ENCODE data around the gene CDC42BPA.
"Not testable (repeated sequence)": the region's sequence is repeated elsewhere in the genome, so short reads cannot be mapped to it uniquely, and the experiment has no call there.

CDC42BPA gene

DNA sequence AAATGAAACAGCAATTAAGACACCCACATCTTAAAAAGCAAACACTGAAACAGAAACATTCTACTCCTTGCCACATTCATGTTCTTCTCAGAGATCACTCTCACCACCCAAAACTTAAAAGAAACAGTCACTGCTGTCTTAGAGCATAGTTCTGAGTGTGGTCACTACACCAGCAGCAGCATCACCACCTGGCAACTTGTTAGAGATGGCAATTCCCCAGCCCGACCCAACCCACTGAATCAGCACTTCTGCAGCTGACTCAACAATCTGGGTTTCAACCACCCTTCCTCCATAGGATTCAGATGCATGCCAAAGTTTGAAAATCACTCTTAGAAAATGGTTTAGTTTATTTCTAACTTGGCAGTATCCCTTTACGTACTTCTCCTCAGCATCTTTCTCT is 126.1 kb downstream of the CDC42BPA start:
- peak; percentile 87 for DNase-seq (ENCODE audit: low read depth)

DNA sequence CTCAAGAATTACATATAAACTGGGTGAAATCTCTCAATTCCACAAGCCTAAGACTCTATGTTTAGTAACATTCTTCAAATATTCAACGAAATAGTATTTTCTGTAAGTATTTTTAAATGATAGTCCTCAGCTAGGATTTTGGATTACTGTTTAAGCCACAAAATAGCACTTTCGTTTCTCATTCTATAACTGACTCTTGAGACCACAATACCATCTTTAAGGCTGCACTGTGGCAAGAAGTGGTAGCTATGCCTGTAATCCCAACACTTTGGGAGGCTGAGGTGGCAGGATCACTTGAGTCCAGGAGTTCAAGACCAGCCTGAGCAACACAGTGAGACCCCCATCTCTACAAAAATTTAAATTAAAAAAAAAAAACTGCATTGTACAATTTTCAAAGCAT is 126.7 kb downstream of the CDC42BPA start:
- no peak for DNase-seq (ENCODE audit: low read depth)

DNA sequence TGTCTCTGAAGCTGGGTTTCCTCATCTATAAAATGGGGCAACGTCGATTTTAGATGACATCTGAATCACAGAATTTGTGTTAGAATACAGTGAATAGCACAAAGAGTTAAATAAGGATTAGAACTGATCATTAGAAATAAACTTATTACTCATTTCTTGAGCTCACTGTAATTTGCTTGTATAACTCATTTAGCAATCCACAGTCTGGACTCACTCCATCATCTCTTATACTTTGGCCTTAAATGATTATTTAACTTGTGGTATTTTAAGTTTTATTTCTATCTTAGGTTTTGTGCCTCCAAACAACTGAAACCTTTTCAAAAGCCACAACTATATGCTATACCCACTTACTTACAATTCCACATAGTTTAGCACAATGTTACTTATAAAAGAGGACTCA is 128.0 kb downstream of the CDC42BPA start:
- no peak for DNase-seq (ENCODE audit: low read depth)

DNA sequence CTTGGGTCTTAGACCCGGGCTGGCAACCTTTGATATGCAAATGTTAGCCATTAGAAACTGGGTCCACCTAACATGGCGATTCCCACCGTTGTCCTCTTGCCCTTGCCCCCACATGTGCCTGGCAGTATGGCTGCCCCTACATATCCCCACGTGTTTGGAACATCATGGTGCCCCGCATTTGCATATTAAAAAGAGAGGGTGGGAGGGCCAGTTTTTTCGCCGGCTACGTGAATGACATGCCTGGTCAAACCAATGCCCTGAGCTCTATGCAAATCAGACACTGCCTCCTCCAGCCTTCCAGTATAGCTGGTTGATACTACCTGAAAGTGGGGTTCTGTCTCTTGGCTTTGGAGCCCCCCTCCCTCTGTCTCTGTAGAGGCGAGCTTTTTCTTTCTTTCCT is 133.0 kb downstream of the CDC42BPA start:
- DNase-seq (ENCODE audit: low read depth), result no peak

DNA sequence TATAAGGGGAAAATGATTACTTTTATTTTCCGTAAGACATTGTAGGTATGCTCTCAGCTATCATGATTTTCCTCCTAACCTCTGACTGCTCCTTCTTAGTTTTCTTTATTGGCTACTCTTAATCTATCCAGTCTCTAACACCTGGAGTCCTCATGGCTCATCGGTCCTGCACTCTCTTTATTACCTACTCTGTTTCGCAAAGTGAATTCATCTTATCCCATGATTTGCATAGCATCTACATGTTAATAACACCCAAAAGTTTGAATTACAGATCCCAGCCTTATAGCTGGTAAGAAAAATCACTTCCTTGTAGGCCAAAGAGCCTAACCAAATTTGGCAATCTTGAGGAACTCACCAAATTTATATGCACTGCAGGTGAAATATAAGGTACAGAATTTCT is 136.3 kb downstream of the CDC42BPA start:
- DNase-seq (ENCODE audit: low read depth), result no peak

DNA sequence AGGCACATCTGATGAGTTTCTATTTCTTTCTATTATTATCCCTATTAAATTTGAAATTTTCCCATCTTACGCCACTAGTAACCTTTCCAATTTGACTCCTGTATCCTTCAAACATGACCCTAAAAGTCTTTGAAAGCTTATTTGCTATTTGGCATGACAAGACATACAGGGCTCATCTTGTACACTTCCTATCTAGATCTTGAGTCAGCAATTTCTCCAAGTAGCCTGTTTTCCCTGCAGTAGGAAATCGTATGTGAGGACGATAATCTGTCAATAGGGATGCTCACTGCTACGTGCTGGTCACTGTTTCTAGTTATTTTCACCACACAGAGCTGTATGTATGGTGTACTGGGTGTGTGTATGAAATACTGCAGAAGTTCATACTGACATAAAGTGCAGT is 142.7 kb downstream of the CDC42BPA start:
- no peak for DNase-seq (ENCODE audit: low read depth)

DNA sequence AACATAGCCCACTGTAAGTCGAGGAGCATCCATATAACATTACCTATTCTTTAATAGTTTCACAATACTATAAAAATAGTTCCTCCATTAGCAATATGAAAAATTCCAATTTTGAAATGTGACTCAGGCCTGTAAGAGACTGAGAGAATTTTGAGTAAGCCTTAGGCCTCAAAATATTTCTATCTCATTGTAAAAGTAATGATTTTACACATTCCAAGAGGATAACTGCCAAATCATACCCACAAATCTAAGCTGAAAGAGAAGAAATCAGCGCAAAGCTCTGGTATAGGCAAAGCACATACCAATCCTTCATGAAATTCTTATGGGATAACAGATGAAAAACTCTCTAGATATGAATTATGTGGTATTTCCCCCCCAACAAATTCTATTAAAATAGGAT is 144.1 kb downstream of the CDC42BPA start:
- peak; percentile 38 for DNase-seq (ENCODE audit: low read depth)

DNA sequence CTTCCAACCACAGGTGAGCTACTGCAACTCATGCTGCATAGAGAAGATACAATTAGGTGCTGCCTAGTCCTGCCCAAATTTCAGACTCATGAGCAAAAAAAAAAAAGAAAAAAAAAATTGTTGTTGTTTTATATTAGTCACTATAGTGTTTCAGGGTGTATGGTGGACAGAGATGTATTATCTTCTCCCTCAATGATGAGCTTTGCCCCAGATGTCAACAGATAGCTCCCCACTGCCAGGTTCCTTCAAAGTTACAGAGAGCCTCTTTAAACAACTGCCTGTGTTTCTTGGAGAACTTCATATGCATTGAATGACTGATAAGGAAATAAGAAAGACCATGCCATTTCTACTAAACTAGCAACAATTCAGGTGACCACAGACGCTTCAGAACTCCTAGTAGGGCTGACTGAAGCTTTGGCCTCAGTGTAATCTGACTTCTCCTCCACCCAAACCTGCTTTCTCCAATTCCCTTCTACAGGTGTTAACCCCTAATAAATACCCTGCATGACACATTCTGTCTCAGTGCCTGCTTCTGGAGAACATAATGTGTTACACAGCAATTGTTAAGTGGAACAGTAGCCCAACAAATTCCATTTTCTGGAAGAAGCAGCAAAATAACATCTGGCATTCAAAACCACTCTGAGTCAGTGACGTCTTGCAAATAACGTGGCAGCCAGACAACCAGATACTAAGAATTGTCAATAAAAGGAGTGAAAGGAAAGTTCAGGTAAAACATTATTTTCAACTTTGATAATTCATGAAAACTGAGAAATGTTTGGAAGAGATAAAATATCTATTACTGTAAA is 147.7 kb downstream of the CDC42BPA start:
- peak; percentile 6 for DNase-seq (ENCODE audit: low read depth)

DNA sequence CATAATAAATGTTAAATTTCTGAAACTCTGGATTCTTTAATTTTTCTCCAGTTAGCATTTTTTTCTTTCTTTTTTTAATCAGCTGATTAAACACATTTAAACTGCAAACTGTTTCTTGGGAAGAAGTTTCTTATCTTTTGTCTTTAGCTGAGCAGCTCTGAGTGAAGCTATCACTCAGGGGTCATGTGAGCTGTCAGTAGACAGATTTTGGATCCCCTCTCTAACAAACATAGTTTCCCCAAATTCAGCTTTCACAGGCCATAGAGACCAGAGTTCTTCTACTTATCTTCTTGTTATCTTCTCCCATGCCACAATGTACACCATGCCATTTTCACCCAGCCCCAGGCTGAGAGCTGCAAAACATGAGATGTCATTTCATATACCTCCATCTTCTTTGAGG is 148.9 kb downstream of the CDC42BPA start:
- no peak for DNase-seq (ENCODE audit: low read depth)

DNA sequence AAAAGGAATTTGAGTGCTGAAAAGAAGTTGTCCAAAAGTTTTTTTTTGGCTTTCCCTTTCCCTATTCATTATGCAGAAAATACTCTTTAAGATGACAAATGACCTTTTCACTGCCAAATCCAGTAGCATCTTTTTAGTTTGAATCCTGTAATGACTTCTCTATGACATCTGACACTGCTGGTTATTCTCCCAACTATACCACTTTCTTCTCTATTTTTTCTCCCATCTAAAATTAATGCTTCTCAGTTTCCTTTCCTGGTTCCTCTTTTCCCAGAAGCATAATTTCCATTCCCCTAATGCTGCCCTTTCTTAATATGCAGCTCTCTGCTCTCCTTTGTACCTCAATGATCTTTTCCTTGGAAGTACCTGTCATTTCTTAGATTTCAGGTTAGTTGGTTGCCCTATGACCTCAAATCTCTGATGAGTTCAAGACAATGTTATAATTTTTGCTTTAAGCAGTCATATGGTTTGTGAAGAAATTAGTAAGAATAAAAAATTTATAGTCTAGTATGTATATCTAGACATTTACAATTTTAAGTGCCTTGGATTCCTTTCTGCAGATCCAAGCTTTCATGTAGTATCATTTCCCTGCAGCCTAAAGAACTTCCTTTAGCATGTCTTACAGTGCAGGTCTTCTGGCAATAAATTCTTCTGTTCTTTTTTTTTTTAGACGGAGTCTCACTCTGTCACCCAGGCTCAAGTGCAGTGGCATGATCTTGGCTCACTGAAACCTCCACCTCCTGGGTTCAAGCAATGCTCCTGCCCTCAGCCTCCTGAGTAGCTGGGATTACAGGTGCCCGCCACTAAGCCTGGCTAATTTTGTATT is 150.8 kb downstream of the CDC42BPA start:
- no peak for DNase-seq (ENCODE audit: low read depth)

DNA sequence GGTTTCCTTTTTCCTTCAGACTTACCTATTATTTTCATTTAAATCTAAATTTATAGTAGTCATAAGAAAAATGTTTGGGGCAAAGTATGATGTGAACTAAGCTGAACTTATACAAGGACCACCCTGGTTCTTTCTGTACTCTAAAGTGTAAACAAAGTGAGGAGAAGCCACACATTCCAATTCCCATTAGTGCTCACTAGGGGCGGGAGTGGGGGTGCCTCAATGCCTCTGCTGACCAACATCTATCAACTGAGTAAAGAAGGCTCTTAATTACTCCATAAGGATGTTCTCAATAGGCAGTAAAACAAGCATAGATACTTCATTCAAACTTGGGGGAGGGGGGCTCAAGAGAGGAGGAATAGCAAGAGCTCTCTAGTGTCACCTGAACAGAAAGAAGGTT is 151.7 kb downstream of the CDC42BPA start:
- no peak for DNase-seq (ENCODE audit: low read depth)

DNA sequence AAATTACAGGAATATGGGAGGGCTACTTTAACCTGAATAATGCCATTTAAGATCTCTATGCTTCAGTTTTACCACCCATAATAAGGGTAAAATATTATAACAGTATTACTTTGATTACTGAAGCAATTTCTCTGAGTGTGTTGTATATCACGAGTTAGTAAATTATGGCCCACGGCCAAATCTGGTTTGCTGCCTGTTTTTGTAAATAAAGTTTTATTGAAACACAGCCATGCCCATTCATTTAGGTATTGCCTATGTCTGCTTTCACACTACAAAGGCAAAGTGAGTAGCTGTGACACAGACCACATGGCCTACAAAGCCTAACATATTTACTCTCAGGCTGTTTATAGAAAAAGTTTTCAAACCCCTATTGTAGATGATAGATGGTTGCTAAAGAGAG is 156.8 kb downstream of the CDC42BPA start:
- DNase-seq (ENCODE audit: low read depth), result no peak

DNA sequence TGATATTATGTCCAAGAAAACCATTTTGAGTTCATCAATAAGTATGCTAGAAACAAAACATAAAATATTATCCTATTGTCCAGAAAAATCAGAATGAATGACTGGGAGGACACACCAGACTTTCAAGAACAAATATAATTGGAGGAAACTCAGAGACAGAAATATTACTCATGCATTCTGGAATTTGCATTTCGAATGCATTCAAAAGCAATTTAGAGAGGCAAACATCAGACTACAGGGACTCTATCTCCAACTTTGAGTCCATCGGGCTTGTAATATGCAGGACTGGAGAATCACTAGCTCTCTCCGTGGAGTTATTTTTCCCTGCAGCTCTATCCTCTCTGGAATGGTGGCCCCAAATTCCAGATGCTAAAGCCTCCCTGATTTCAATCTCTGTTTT is 161.8 kb downstream of the CDC42BPA start:
- DNase-seq (ENCODE audit: low read depth), result no peak

DNA sequence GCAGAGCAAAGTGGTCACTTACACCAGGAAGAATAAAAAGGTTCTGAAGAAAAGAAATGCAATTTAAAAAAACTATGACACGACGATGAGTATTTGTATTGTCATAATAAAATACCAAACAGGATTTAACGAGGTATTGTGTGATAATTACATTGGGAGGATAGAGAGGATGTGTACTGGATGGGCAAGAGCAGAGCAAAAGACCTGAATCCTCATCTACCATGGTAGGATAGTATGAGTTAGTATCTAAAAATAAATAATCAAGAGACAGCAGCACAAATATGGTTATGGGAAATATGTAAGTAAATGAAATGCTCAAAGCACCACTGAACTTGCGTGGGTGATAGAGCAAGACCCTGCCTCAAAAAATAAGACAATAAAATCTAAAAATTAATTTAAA is 162.6 kb downstream of the CDC42BPA start:
- DNase-seq (ENCODE audit: low read depth), result no peak

DNA sequence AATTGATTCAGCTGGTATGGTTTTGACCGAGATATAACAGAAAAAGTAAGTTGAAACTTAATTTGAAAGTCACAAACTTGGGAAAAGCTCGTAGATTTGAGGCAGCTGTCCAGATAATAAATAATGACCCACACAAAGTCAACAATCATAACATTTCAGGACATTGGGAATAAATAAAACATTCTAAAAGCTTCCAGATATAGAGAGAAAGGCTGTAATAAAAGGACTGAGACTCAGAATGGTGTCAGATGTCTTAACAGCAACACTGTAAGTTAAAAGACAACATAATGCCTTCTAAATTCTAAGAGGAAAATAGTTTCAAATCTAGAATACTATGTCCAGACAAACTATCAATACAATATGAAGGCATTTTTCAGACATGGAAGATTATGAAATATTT is 163.3 kb downstream of the CDC42BPA start:
- no peak for DNase-seq (ENCODE audit: low read depth)

DNA sequence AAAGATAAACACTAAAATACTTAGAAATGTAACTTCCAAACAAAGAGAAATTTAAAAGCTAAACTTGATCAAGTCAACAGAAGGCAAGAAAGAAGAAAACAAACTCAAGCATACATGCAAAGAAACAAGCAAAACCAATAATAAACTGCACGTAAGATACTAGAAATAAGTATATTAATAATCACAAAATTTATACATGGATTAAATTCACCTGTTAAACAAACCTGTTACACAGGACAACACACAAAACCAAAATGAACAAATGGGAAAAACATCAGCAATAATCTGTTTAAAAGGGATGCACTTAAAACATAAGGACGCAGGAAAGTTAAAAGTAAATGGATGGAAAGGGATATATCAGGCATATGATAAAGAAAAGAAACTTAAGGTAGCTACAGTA is 165.8 kb downstream of the CDC42BPA start:
- no peak for DNase-seq (ENCODE audit: low read depth)

DNA sequence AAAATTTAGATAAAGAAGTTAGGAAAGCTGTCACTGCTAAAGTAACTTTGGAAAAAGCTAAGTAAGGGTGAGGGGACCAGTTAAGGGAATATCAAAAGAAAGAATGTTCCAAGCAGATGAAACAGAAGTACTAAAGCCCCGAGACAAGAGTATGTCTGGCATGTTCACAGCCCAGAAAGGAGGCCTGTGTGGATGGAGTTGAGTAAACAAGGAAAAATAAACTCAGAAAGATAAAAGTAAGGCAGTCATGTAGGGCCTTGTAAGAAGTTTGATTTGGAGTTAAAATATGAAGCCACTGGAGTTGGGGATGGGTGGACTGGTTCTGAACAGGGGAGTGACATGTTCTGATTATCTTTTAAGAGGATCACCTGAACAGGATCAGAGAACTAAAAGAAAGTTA is 177.9 kb downstream of the CDC42BPA start:
- no peak for DNase-seq (ENCODE audit: low read depth)

DNA sequence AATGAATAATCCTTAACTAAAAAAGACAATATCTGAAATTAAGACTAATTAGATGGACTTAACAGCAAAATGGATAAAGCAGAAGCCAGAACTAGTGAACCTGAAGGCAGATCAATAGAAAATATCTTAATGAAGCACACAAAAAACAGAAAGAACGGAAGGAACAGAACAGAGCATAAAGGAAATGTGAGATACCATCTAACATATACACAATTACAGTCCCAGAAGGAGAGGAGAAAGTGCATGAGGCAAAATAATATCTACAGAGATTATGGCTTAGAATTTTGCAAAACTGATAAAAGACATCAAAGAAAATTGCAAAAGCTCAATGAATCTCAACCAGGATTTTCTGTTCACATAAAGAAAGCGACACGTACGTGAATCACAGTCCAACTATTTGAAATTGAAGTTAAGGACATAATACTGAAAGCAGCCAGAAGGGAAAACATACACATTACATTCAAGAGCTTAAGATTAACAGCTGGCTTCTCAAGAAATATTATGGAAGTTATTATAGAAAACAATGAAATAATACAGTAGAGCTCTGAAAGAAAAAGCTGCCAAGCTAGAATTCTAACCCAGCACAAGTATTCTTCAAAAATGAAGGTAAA is 182.0 kb downstream of the CDC42BPA start:
- no peak for DNase-seq (ENCODE audit: low read depth)

DNA sequence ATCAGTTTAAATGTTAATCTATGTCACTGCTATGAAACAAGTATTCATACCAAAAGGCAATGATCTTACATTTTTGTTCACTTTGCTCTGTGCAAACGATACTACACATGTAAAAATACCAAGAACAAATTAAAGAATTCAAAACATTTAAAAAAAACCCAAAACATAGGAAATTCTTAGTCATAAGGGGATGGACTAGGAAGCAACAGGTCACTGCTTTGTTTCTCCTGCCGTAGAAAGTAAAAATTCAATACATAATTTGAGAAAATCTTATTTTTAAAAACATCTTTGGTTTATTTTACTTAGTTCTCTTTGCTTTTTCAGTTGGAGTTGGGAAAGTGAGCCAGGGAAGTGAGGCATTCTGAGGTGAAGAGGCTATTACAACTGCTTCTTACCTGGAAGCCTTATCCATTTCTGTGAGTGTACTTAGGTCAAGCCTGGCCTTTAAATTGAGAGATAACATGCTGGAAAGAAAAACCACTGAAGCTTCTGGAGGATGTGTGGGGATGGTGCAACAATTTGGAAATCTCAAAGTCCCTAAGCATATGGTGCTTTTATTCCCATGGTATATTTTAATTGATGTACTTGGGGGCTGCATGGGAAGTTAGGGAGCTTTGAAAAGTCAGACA is 183.5 kb downstream of the CDC42BPA start:
- no peak for DNase-seq (ENCODE audit: low read depth)

DNA sequence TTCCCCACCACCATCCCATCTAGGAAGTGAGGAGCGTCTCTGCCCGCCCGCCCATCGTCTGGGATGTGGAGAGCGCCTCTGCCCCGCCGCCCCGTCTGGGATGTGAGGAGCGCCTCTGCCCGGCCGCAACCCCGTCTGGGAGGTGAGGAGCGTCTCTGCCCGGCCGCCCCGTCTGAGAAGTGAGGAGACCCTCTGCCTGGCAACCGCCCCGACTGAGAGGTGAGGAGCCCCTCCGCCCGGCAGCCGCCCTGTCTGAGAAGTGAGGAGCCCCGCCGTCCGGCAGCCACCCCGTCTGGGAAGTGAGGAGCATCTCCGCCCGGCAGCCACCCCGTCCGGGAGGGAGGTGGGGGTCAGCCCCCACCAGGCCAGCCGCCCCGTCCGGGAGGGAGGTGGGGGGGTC is 185.6 kb downstream of the CDC42BPA start:
- DNase-seq (ENCODE audit: low read depth), result not testable (repeated sequence)

DNA sequence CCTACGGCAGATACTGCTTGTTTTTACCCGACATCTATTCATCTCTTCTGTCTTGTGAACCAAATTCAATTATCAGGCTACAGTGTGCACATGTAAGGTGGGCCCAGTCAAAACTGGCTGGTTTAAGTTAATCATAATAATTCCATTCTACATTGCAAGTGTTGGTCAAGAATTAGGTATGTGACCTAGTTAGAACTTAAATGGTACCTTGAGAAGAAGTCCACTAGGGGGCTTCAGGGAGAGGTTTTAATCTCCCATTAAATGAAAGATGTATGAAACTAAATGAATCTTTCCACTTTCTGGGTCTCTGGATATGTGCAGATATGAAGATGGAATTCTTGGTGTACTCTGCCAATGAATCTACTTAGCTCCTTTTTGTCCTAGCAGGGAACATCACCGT is 187.1 kb downstream of the CDC42BPA start:
- no peak for DNase-seq (ENCODE audit: low read depth)

DNA sequence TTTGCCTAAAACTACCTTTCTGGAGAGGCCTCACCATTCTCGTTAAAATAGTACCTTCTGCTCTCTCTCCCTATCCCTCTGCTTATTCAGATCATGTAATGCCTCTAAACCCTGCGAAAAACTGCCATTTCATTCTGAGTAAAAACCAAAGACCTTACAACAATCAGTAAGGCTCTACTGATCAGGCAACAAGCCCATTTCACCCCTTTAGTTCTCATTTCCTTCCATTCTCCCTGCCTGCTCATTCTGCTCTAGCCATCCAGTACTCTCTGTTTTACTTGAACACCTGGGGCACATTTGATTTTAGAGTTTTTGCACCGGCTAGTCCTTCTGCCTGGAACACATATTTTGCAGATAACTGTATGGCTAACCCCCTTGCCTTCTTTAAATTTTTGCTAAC is 190.4 kb downstream of the CDC42BPA start:
- no peak for DNase-seq (ENCODE audit: low read depth)
